ENCODE measurements around the gene C6orf136.

DNA sequence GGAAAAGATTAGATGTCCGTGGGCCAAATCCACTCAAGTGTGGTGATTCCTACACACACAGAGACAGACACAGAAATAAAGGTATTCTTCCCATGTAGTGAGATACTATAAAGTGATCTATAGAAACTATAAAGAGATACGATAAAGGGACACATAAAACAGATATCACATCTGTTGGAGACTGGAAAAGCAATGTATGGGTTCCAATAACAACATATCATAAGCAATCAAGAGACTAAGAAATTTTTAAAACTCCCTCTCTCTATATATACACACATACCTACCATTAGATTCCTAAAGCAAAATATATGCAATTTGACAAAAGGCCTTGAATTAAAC is 35.1 kb upstream of the C6orf136 start:
- TF ChIP-seq YY1 (IDR thresholded peaks at IDR 0.05; ENCODE audit: insufficient read depth, insufficient read length): no peak
- TF ChIP-seq SUZ12 (IDR thresholded peaks at IDR 0.05; ENCODE audit: extremely low read depth, insufficient read depth, insufficient read length): no peak
- no peak for TF ChIP-seq ZNF274 (IDR thresholded peaks at IDR 0.05; ENCODE audit: low read depth, low read length)
